B cell (primary cell): ENCODE data around the gene NHP2. TPM values are rescaled to one million over a fixed set of nuclear protein-coding genes. Genes with fewer than 3 reads are reported as not detected.

Experiments
- ATAC-seq: fragments of 200-7000 bp; cut with Tn5 transposase; one replicate; pipeline ENCODE4 v1.10.0; 2021; ENCODE audit warnings: low read depth, mild to moderate bottlenecking, moderate number of reproducible peaks, moderate library complexity
- CTCF ChIA-PET: fragments of 350-600 bp; sonication (Branson Sonifier 250); formaldehyde crosslinking; loops from one replicate; lab custom pipeline; 2021; ENCODE audit warnings: antibody characterized with exemption, inconsistent platforms; lab: Charles Lee
- POLR2A ChIA-PET: fragments of 350-600 bp; sonication (Branson Sonifier 250); formaldehyde crosslinking; loops from one replicate; lab custom pipeline; 2021; ENCODE audit warnings: antibody characterized with exemption; lab: Charles Lee
- DNase-seq: peaks from one replicate; pipeline ENCODE4 v3.0.0; 2013
- H2AFZ ChIP-seq: 2 replicates; pipeline ENCODE4 v1.6.1; 2012; ENCODE audit warnings: mild to moderate bottlenecking, low read depth, low read length; ENCODE audit not compliant: insufficient read depth, poor library complexity, severe bottlenecking
- H3K27ac ChIP-seq, 2 donors: 1 replicate in 1 of 2; 2 replicates in 1 of 2; pipeline ENCODE4 v1.5.1; 2012 to 2013; ENCODE audit warnings: low read length in 2 of 2, mild to moderate bottlenecking in 2 of 2, moderate library complexity in 1 of 2
- H3K27me3 ChIP-seq, 4 experiments: fragments of 200-600 bp in 1 of 4; sonication (generic) in 1 of 4; replicated peaks in 1 of 4; 1 replicate in 2 of 4; 2 replicates in 2 of 4; pipeline versions ENCODE4 v1.6.1 to v1.7.0; 2013 to 2016; ENCODE audit warnings: low read length in 3 of 4, mild to moderate bottlenecking in 2 of 4, mixed read lengths in 1 of 4, moderate library complexity in 1 of 4; ENCODE audit not compliant: insufficient read depth in 4 of 4, control insufficient read depth in 3 of 4; ENCODE audit errors: control extremely low read depth in 1 of 4
- H3K36me3 ChIP-seq, 2 experiments: replicated peaks in 1 of 2; 1 replicate in 1 of 2; 2 replicates in 1 of 2; pipeline versions ENCODE4 v1.6.1 to v1.7.1; 2013; ENCODE audit warnings: low read length in 1 of 2; ENCODE audit not compliant: insufficient read depth in 2 of 2, control insufficient read depth in 1 of 2; ENCODE audit errors: control extremely low read depth in 1 of 2, extremely low read depth in 1 of 2
- H3K4me1 ChIP-seq, 2 donors: fragments of 200-600 bp in 1 of 2; sonication (generic) in 1 of 2; 1 replicate in 1 of 2; 2 replicates in 1 of 2; pipeline versions ENCODE4 v1.5.1 to v1.6.1; 2013 to 2017; ENCODE audit warnings: low read length in 2 of 2; ENCODE audit not compliant: control insufficient read depth in 2 of 2, insufficient read depth in 2 of 2
- H3K4me2 ChIP-seq: replicated peaks from 2 replicates; pipeline ENCODE3; 2012; ENCODE audit warnings: mild to moderate bottlenecking, low read depth, low read length; ENCODE audit not compliant: poor library complexity, severe bottlenecking
- H3K4me3 ChIP-seq, 5 experiments: fragments of 200-600 bp in 1 of 5; sonication (generic) in 1 of 5; 1 replicate in 3 of 5; 2 replicates in 2 of 5; pipeline versions ENCODE4 v1.5.1 to v1.7.0; 2011 to 2016; ENCODE audit warnings: low read length in 4 of 5, mild to moderate bottlenecking in 4 of 5, low read depth in 2 of 5, control low read depth in 1 of 5, moderate library complexity in 1 of 5; ENCODE audit not compliant: insufficient read depth in 1 of 5; ENCODE audit errors: control extremely low read depth in 1 of 5, extremely low read depth in 1 of 5
- H3K79me2 ChIP-seq: fragments of 200-600 bp; sonication (generic); one replicate; pipeline ENCODE4 v1.6.0; 2016; ENCODE audit warnings: low read length; ENCODE audit not compliant: control insufficient read depth, insufficient read depth
- H3K9ac ChIP-seq: fragments of 200-600 bp; sonication (generic); 2 replicates; pipeline ENCODE4 v1.6.1; 2017; ENCODE audit warnings: mild to moderate bottlenecking, low read length, moderate library complexity
- H3K9me3 ChIP-seq, 3 donors: one replicate each; pipeline versions ENCODE4 v1.6.1 to v1.7.1; 2013; ENCODE audit warnings: low read length in 2 of 3; ENCODE audit not compliant: control insufficient read depth in 2 of 3, insufficient read depth in 1 of 3; ENCODE audit errors: control extremely low read depth in 1 of 3
- H4K20me1 ChIP-seq: 2 replicates; pipeline ENCODE4 v1.6.0; 2012; ENCODE audit warnings: mild to moderate bottlenecking, low read length; ENCODE audit not compliant: insufficient read depth, control insufficient read depth, poor library complexity, severe bottlenecking
- H3K27ac Mint-ChIP-seq: one replicate; pipeline ENCODE4 v1.8.0; 2021; ENCODE audit warnings: mixed read lengths
- H3K27me3 Mint-ChIP-seq: one replicate; pipeline ENCODE4 v1.8.0; 2021; ENCODE audit warnings: mixed read lengths
- H3K4me1 Mint-ChIP-seq: one replicate; pipeline ENCODE4 v1.8.0; 2021; ENCODE audit warnings: mixed read lengths
- H3K4me3 Mint-ChIP-seq: one replicate; pipeline ENCODE4 v1.8.0; 2021; ENCODE audit warnings: mixed read lengths
- H3K9me3 Mint-ChIP-seq: one replicate; pipeline ENCODE4 v1.8.0; 2022; ENCODE audit warnings: mixed read lengths; ENCODE audit not compliant: insufficient read depth
- EZH2 ChIP-seq: IDR thresholded peaks from 2 replicates; pipeline ENCODE4 v1.6.1; 2012; ENCODE audit warnings: borderline replicate concordance, low read depth, mild to moderate bottlenecking, moderate library complexity, low read length; ENCODE audit not compliant: insufficient read depth, poor library complexity, severe bottlenecking
- WGBS: methylation state at CpG from one replicate; pipeline ENCODE4 v1.1.5; 2013; ENCODE audit warnings: missing lambda C conversion rate; ENCODE audit not compliant: insufficient coverage; 5-methylcytosine and 5-hydroxymethylcytosine counted together
- intact Hi-C: fragments of 100-400 bp; cut with micrococcal nuclease; formaldehyde crosslinking; loops from one replicate; pipeline ENCODE4 v1.10.0; 2022
- polyA plus RNA-seq: library from polyadenylated mRNA; depleted of rRNA; stranded (reverse); fragments of >200 nt; gene quantifications from 2 replicates; pipeline ENCODE4 v1.2.3, GENCODE V29; 2012
- total RNA-seq, 2 donors: library from RNA; stranded (reverse); fragments of 120-200 nt in 1 of 2; gene quantifications; 1 replicate in 1 of 2; 2 replicates in 1 of 2; pipeline versions ENCODE4 v1.2.3 to v1.2.4, GENCODE V29; 2013 to 2022
- TF ChIP-seq, protein P1 (sequence below): fragments of 200-600 bp; IDR thresholded peaks from one replicate; pipeline ENCODE4 v1.8.0; 2022; ENCODE audit warnings: antibody characterized with exemption, mild to moderate bottlenecking

Gene NHP2
- total and polyA plus RNA-seq, 2 donors (not counting 1 experiment from before 2014, with no cell fraction given): 66.0 to 99.8 TPM

DNA sequence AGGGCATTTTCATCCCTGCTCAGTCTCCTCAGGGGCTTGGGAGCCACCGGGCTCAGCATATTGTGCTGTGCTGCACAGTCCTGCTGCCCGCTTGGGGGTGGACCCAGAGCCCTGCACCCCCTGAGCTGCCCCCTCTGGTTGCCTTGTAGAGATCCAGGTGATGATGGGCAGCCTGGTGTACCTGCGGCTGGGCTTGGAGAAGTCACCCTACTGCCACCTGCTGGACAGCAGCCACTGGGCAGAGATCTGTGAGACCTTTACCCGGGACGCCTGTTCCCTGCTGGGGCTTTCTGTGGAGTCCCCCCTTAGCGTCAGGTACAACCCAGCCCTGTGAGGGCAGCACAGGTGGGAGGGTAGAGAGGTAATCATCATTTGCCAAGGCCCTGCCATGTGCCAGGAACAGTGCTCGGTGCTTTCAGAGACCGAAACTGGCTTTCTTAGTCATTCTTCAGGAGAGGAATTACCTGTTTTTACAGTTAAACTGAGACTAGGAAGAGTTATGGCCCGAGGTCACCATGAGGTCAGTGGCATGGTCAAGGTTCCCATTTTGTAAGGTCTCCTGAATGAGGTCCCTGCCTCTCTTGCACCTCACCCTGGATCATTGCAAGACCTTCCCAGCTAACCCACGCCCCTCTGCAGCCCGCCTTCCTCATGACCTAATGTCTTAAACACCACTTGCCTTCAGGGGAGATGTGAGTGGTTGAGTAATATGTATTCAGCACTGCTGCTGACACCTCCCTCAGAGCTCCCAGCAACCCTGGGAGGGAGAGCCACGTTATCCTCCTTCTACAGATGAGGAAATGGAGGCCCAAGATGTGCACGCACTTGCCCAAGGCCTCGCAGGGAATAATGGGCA, 7.5 kb downstream of the NHP2 start:
- peaks cover 20% of the 10 kb centered on the region for H4K20me1 ChIP-seq
- H3K9me3 Mint-ChIP-seq: no peaks in the 10 kb centered on the region
- H3K4me1 ChIP-seq: no peaks in the 10 kb centered on the region
- no peak overlapping the region for H3K4me2 ChIP-seq
- DNase-seq (peak; percentile 85), ATAC-seq (peak; percentile 93)
- intact Hi-C loops: loop anchor here (1.0 to 2.0 kb wide), 2 partner anchors 15 to 18 kb away; partner anchors contain the start of gene RMND5B
- H3K27me3 Mint-ChIP-seq: no peaks in the 10 kb centered on the region
- no peak overlapping the region for H2AFZ ChIP-seq
- 66% methylated on average over 12 of the region's 14 CpGs for WGBS
- no peak overlapping the region for H3K4me3 Mint-ChIP-seq
- H3K4me3 ChIP-seq: no peak overlapping the region
- H3K79me2 ChIP-seq: peaks cover 3% of the 10 kb centered on the region
- H3K4me1 Mint-ChIP-seq: peaks cover 5% of the 10 kb centered on the region
- H3K27me3 ChIP-seq: no peaks in the 10 kb centered on the region
- H3K9ac ChIP-seq: no peak overlapping the region
- no peak overlapping the region for H3K27ac Mint-ChIP-seq
- ChIA-PET POLR2A (interaction anchor here (0.7 to 1.2 kb wide), 2 partner anchors 71 to 698 kb away, joined by 3 to 7 read pairs; no protein-coding TSS in a partner anchor), CTCF (interaction anchor here (0.6 to 22.8 kb wide), 11 partner anchors 10 to 80 kb away, joined by 3 to 540 read pairs (median 7); no protein-coding TSS in a partner anchor)
- no peak for TF ChIP-seq EZH2
- TF ChIP-seq, protein P1, sequence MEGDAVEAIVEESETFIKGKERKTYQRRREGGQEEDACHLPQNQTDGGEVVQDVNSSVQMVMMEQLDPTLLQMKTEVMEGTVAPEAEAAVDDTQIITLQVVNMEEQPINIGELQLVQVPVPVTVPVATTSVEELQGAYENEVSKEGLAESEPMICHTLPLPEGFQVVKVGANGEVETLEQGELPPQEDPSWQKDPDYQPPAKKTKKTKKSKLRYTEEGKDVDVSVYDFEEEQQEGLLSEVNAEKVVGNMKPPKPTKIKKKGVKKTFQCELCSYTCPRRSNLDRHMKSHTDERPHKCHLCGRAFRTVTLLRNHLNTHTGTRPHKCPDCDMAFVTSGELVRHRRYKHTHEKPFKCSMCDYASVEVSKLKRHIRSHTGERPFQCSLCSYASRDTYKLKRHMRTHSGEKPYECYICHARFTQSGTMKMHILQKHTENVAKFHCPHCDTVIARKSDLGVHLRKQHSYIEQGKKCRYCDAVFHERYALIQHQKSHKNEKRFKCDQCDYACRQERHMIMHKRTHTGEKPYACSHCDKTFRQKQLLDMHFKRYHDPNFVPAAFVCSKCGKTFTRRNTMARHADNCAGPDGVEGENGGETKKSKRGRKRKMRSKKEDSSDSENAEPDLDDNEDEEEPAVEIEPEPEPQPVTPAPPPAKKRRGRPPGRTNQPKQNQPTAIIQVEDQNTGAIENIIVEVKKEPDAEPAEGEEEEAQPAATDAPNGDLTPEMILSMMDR: peak; percentile 79
- no peak overlapping the region for H3K27ac ChIP-seq
- H3K36me3 ChIP-seq: peaks cover 2 to 75% of the 10 kb centered on the region in 2 experiments
- H3K9me3 ChIP-seq: no peaks in the 10 kb centered on the region

DNA sequence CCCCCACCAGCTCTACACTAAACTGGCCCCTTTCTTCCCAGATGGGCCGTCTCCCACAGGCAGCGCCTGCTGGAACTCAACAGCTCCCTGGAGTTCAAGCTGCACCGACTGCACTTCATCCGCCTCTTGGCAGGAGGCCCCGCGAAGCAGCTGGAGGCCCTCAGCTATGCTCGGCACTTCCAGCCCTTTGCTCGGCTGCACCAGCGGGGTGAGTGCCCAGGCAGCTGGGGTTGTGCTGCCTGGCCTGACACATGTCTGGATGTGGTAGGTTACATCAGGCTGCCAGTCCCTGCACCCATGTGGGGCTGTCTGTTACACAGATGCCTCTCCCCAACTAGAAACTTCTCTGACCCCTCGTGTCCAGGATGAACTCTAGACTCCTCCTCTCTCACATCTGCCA, 9.8 kb downstream of the NHP2 start:
- Histone ChIP-seq H3K79me2 (no peaks in the 10 kb centered on the region), H3K4me3 (no peak overlapping the region), H3K4me2 (no peak overlapping the region), H3K27me3 (no peaks in the 10 kb centered on the region), H2AFZ (no peak overlapping the region), H3K9me3 (no peaks in the 10 kb centered on the region), H4K20me1 (peaks cover 12% of the 10 kb centered on the region), H3K9ac (no peak overlapping the region), H3K4me1 (no peaks in the 10 kb centered on the region), H3K36me3 (peaks cover 0 to 60% of the 10 kb centered on the region in 2 experiments), H3K27ac (no peak overlapping the region)
- POLR2A ChIA-PET: interaction anchor here (0.6 to 0.7 kb wide), 2 partner anchors 14 to 30 kb away, joined by 3 to 5 read pairs; no protein-coding TSS in a partner anchor
- CTCF ChIA-PET: interaction anchor here (1.0 to 22.8 kb wide), 10 partner anchors 8 to 75 kb away, joined by 3 to 540 read pairs (median 12); partner anchors contain the start of gene NHP2
- DNase-seq (no peak), ATAC-seq (no peak)
- no peak overlapping the region for H3K27ac Mint-ChIP-seq
- no peak overlapping the region for H3K4me3 Mint-ChIP-seq
- H3K4me1 Mint-ChIP-seq: no peaks in the 10 kb centered on the region
- TF ChIP-seq, protein P1: no peak
- no peak for TF ChIP-seq EZH2
- H3K27me3 Mint-ChIP-seq: no peaks in the 10 kb centered on the region
- 97% methylated on average over 9 of the region's 10 CpGs for WGBS
- H3K9me3 Mint-ChIP-seq: no peaks in the 10 kb centered on the region
- intact Hi-C loops: no loop called here
